Measurements from ENCODE around the gene SMPD2. TPM values are rescaled to one million over a fixed set of nuclear protein-coding genes. Genes with fewer than 3 reads are reported as not detected.

Gene SMPD2
- total and polyA plus RNA-seq, 2 of the 4 experiments (the other 2 are of a cell fraction): 7.7 to 9.0 TPM

DNA sequence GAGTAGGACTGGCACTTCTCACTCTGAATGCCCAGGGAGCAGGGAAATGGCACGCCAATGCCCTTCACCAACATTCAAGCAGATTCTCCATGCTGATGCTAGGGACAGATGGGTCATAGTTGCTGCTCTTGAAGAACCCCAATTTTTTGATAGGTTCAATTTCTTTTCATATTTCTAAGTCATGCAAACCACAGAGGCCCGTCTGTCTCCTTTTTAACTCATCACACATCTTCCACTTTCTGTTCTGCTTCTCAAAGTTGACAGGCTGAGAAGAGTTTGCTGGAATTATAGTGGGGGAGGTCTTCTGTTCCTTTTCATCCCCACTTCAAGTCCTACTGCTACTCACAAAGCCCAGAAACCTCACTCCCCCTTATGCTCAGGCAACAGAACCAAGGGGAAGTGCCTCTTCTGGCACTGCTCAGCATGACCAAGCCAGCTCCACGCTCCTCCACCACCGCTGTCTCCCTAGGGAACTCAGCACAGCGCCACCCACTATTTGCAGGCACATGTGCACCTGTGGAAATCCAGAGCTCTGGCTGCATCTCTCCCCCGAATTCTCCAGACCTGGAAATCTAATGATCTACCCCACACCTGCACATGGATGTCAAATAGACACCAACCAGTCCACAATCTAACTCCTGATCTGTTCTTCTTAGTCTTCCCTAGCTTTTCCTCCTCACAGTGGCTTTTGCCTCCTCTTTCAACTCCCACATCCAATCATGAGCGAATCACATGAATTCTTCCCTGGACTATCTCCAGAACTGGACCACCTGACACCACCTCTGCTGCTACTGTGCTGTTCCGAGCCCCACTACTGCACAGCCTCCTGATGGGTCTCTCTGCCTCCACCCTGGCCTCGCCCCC is 31.8 kb downstream of the SMPD2 start:
- 96% methylated on average over 7 of the region's 9 CpGs; no CpG with 5 or more reads in 1 of the 2 experiments for WGBS, 2 experiments (ENCODE audit: extremely low coverage in 2 of 2, insufficient read length in 1 of 2)
- no peak overlapping the region for H2AFZ ChIP-seq (replicated peaks; ENCODE audit: low read length, poor library complexity)
- DNase-seq: no peak
- no peak overlapping the region for H3K4me2 ChIP-seq (ENCODE audit: low read depth, low read length)
- no peak overlapping the region for H2BK5ac ChIP-seq (ENCODE audit: low read depth, low read length, poor library complexity, severe bottlenecking)
- H3K27me3 ChIP-seq (ENCODE audit: control insufficient read depth, insufficient read depth, low read length): no peaks in the 10 kb centered on the region
- ATAC-seq (ENCODE audit: low read depth): no peak
- no peak overlapping the region for H4K8ac ChIP-seq (ENCODE audit: low read depth in 2 of 2, low read length in 2 of 2)
- BruUV-seq (replicated peaks): no TSS peak
- H3K9me3 ChIP-seq (ENCODE audit: control insufficient read depth, insufficient read depth, low read length): no peaks in the 10 kb centered on the region
- H3K9me1 ChIP-seq (ENCODE audit: insufficient read depth, low read length): peaks cover 16% of the 10 kb centered on the region
- peaks cover 1% of the 10 kb centered on the region; the same call in 1 of the 2 replicates for H4K20me1 ChIP-seq (ENCODE audit: insufficient read depth, low read length)
- in situ Hi-C loops (cut with MboI; ENCODE audit: low sequenced_read_pairs): no loop called here
- H3K18ac ChIP-seq (ENCODE audit: low read depth, low read length): no peak overlapping the region
- peaks cover 7% of the 10 kb centered on the region for H3K4me1 ChIP-seq (ENCODE audit: control insufficient read depth, insufficient read depth, low read length)
- intact Hi-C loops (cut with micrococcal nuclease): no loop called here
- no peak overlapping the region for H2AK9ac ChIP-seq (replicated peaks; ENCODE audit: low read depth, low read length, poor library complexity)
- no peak overlapping the region for H2BK20ac ChIP-seq (ENCODE audit: low read depth, low read length)
- peaks cover 24 to 45% of the 10 kb centered on the region in 2 experiments for H3K79me1 ChIP-seq (ENCODE audit: low read depth in 1 of 2, low read length in 2 of 2)
- TF ChIP-seq SMC3 (IDR thresholded peaks at IDR 0.05; ENCODE audit: low read depth, low read length) (no peak), RAD21 (IDR thresholded peaks at IDR 0.05; ENCODE audit: low read length) (no peak), CHD1 (IDR thresholded peaks at IDR 0.05; ENCODE audit: low read depth, low read length) (no peak), MAZ (IDR thresholded peaks at IDR 0.05; ENCODE audit: borderline replicate concordance, low read depth, low read length) (no peak), NFE2L2 (IDR thresholded peaks at IDR 0.05; ENCODE audit: low read depth, low read length) (no peak), FOS (IDR thresholded peaks at IDR 0.05; ENCODE audit: low read depth, low read length) (no peak), MXI1 (IDR thresholded peaks at IDR 0.05; ENCODE audit: borderline replicate concordance, low read depth, low read length) (no peak), BHLHE40 (IDR thresholded peaks at IDR 0.05; ENCODE audit: low read depth, low read length) (no peak)
- TF ChIP-seq, protein P1, sequence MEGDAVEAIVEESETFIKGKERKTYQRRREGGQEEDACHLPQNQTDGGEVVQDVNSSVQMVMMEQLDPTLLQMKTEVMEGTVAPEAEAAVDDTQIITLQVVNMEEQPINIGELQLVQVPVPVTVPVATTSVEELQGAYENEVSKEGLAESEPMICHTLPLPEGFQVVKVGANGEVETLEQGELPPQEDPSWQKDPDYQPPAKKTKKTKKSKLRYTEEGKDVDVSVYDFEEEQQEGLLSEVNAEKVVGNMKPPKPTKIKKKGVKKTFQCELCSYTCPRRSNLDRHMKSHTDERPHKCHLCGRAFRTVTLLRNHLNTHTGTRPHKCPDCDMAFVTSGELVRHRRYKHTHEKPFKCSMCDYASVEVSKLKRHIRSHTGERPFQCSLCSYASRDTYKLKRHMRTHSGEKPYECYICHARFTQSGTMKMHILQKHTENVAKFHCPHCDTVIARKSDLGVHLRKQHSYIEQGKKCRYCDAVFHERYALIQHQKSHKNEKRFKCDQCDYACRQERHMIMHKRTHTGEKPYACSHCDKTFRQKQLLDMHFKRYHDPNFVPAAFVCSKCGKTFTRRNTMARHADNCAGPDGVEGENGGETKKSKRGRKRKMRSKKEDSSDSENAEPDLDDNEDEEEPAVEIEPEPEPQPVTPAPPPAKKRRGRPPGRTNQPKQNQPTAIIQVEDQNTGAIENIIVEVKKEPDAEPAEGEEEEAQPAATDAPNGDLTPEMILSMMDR (conservative IDR thresholded peaks at IDR 0.05; ENCODE audit: low read depth, low read length): no peak
- H3K14ac ChIP-seq (replicated peaks; ENCODE audit: low read depth, low read length): no peak overlapping the region
- ChIA-PET POLR2A (ENCODE audit: unreplicated experiment) (no interaction called here), CTCF (interaction anchor here (1.1 kb wide), 1 partner anchor 307 kb away, joined by 6 read pairs; no protein-coding TSS in a partner anchor)
- H3K36me3 ChIP-seq (ENCODE audit: control insufficient read depth, insufficient read depth, low read length): peaks cover 42% of the 10 kb centered on the region
- dilution Hi-C loops (cut with HindIII; ENCODE audit: low sequenced_read_pairs, unreplicated experiment): no loop called here
- H3K9ac ChIP-seq (ENCODE audit: low read depth, low read length): no peak overlapping the region
- no peak overlapping the region for H3K56ac ChIP-seq (ENCODE audit: extremely low read depth, insufficient read depth, low read length)
- H2BK15ac ChIP-seq (ENCODE audit: low read depth, low read length): no peak overlapping the region
- H2BK120ac ChIP-seq (ENCODE audit: low read depth, low read length): no peak overlapping the region
- no peak overlapping the region for H4K5ac ChIP-seq (ENCODE audit: low read depth, low read length)
- H3K23ac ChIP-seq (ENCODE audit: low read depth, low read length): no peak overlapping the region
- H3K27ac ChIP-seq (ENCODE audit: insufficient read depth, low read length): no peak overlapping the region
- H4K91ac ChIP-seq (ENCODE audit: insufficient read depth, low read depth, low read length): no peak overlapping the region
- no peak overlapping the region for H3K4me3 ChIP-seq (ENCODE audit: insufficient read depth, low read depth, low read length)
- no peak overlapping the region for H2AK5ac ChIP-seq (ENCODE audit: low read depth, low read length)
- no peak overlapping the region for H3K4ac ChIP-seq (ENCODE audit: low read depth, low read length)

Data from IMR-90 (cell line).